Pancreas (tissue), 10 donors: ENCODE results near the gene GPC3. TPM values are rescaled to one million over a fixed set of nuclear protein-coding genes. Genes with fewer than 3 reads are reported as not detected.

Experiments used
- ATAC-seq, 4 donors: fragments of 200-7000 bp; cut with Tn5 transposase; one replicate each; pipeline versions ENCODE4 v1.8.0 to v1.9.1; 2020; ENCODE audit warnings: mild to moderate bottlenecking in 4 of 4, moderate library complexity in 4 of 4
- DNase-seq, 6 donors: peaks; one replicate each; pipeline ENCODE4 v3.0.0-alpha.2; 2020
- FAIRE-seq: peaks from 2 replicates; lab custom pipeline; 2012; peaks lifted over from hg19 to GRCh38; lab: Jason Lieb, UNC
- H3K27ac ChIP-seq, 4 donors: fragments of 200-600 bp; sonication (generic); 1 replicate in 3 of 4; 2 replicates in 1 of 4; pipeline versions ENCODE4 v1.5.0 to v1.8.0; 2020
- H3K27me3 ChIP-seq, 4 donors: fragments of 200-600 bp; one replicate each; pipeline ENCODE4 v1.8.0; 2021
- H3K36me3 ChIP-seq, 3 donors: fragments of 200-600 bp; sonication (generic) in 1 of 3; one replicate each; pipeline versions ENCODE4 v1.5.0 to v1.8.0; 2020 to 2021
- H3K4me1 ChIP-seq, 3 donors: fragments of 200-600 bp; one replicate each; pipeline ENCODE4 v1.8.0; 2021
- H3K4me3 ChIP-seq, 4 donors: fragments of 200-600 bp; sonication (generic) in 2 of 4; one replicate each; pipeline versions ENCODE4 v1.5.0 to v1.8.0; 2020 to 2021
- H3K9me3 ChIP-seq, 4 donors: fragments of 200-600 bp; one replicate each; pipeline ENCODE4 v1.8.0; 2021
- CTCF ChIP-seq, 4 donors: fragments of 200-600 bp; sonication (generic) in 3 of 4; IDR thresholded peaks; one replicate each; pipeline versions ENCODE4 v1.5.0 to v1.8.0; 2021; ENCODE audit warnings: antibody characterized with exemption in 4 of 4
- WGBS, 2 donors: extraction: QIAGEN DNeasy Blood & Tissue Kit; methylation state at CpG; one replicate each; pipeline ENCODE4 v1.1.7; 2013; 5-methylcytosine and 5-hydroxymethylcytosine counted together
- intact Hi-C, 3 donors: fragments of 100-400 bp; cut with DNase I; formaldehyde crosslinking; loops; one replicate each; pipeline versions ENCODE4 v1.11.1 to v1.14.2; 2022
- polyA plus RNA-seq, 2 donors: library from polyadenylated mRNA; stranded (reverse); fragments of 200-250 nt; gene quantifications; one replicate each; pipeline ENCODE4 v1.2.3, GENCODE V29; 2013
- total RNA-seq, 6 donors: library from RNA; stranded (reverse); fragmentation: NEBNext Ultra II Directional in 4 of 6; extraction: Animal tissue kit (Norgen Biotek cat#: 25700) in 4 of 6; gene quantifications; one replicate each; pipeline versions ENCODE4 v1.2.1 to v1.2.4, GENCODE V29; 2021 to 2023
- donor health status: healthy with polysubstance abuse.
- donor health status: DM: no; HTN: no; CAD: no; lungs with moderate emphysema.
- donor health status: DM: no; HTN: no; CAD: no.
- donor health status: control.
- donor health status: control.
- donor health status: Bipolar disorder and iron deficiency.
- donor health status: DM: yes; HTN: yes; CAD: no.
- donor health status: DM: no; HTN: no; CAD: no.
- donor health status: DM: no; HTN: no; CAD: no.
- donor health status: DM: yes; HTN: yes; CAD: no.

GPC3 gene
- total and polyA plus RNA-seq, 8 donors: 0.95 to 18.6 (median 2.7) TPM

- no peak overlapping the region for H3K27ac ChIP-seq
- WGBS, 2 donors: 76 to 87% methylated on average over 4 of the region's 4 CpGs
- no peaks in the 10 kb centered on the region for H3K4me1 ChIP-seq
- no peak for DNase-seq
- no peak overlapping the region for H3K4me3 ChIP-seq
- ATAC-seq: no peak
- no peak for TF ChIP-seq CTCF (IDR thresholded peaks at IDR 0.05)
- H3K27me3 ChIP-seq: peaks cover 0 to 4% (median 0%) of the 10 kb centered on the region in 4 donors
- intact Hi-C loops: no loop called here
- no peak for FAIRE-seq
- H3K36me3 ChIP-seq: no peaks in the 10 kb centered on the region
- H3K9me3 ChIP-seq: no peaks in the 10 kb centered on the region
Measured at GRCh38 chrX:134013524-134013923, 28.1 kb upstream of the GPC3 start.

DNA sequence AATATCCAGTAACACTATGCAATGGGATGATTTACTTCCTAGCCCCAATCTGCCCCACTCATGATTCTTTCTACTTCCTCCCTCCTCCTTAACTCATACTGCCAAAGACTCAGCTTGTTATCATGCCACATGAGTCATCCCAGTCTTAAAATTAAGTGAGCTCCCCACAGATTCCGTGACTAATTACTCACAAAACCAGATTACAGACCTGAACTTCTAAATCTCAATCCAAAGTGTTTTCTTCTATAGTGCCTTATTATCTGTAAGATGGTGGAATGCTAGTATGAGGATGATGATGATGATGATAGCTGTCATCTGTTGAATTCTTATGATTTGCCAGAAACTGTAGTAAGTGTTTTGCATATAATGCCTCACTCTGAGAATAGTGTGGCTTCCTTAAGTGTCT, 27.7 kb upstream of the GPC3 start:
- Histone ChIP-seq H3K9me3 (no peaks in the 10 kb centered on the region), H3K36me3 (no peaks in the 10 kb centered on the region), H3K4me1 (no peaks in the 10 kb centered on the region), H3K27ac (no peak overlapping the region), H3K4me3 (no peak overlapping the region), H3K27me3 (peaks cover 0 to 4% (median 0%) of the 10 kb centered on the region in 4 donors)
- WGBS, 2 donors: 56 to 75% methylated on average over 1 of the region's 1 CpG
- intact Hi-C loops: no loop called here
- FAIRE-seq: no peak
- ATAC-seq: no peak
- no peak for TF ChIP-seq CTCF (IDR thresholded peaks at IDR 0.05)
- no peak for DNase-seq

- no peak for TF ChIP-seq CTCF (IDR thresholded peaks at IDR 0.05)
- no peak for ATAC-seq
- intact Hi-C loops: no loop called here
Measured at GRCh38 chrX:134010690-134011089, 25.3 kb upstream of the GPC3 start.

DNA sequence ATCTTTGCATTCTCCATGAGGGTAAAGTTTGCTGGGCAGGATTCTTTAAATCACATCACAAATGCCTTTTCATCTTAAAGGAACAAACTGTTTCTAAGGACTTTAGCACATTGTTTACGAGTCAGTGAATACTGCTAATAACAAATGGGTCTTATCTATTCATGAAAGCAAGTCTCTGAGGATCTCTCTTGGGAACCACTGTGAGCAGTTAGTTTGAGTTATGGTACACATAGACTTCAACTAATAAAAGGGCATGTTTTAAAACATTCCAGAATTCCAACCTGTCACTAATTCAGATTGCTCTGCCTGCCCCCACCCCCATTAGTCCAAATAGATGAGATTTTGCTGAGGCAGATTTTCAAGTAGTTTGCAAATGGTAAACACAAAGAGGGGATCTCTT, 22.3 kb upstream of the GPC3 start:
- no peak overlapping the region for H3K4me3 ChIP-seq
- H3K27me3 ChIP-seq: peaks cover 0 to 4% (median 0%) of the 10 kb centered on the region in 4 donors
- intact Hi-C loops: no loop called here
- no peaks in the 10 kb centered on the region for H3K36me3 ChIP-seq
- no peak overlapping the region for H3K27ac ChIP-seq
- DNase-seq: no peak
- H3K9me3 ChIP-seq: no peaks in the 10 kb centered on the region
- no peak for ATAC-seq
- FAIRE-seq: no peak
- 69 to 75% methylated on average over 1 of the region's 1 CpG for WGBS, 2 donors
- TF ChIP-seq CTCF (IDR thresholded peaks at IDR 0.05): no peak
- no peaks in the 10 kb centered on the region for H3K4me1 ChIP-seq

More at GRCh38 chrX:134010690-134011089, 25.3 kb upstream of the GPC3 start:
- FAIRE-seq (no peak), DNase-seq (no peak)
- WGBS, 2 donors: 52 to 76% methylated on average over 1 of the region's 1 CpG
- Histone ChIP-seq H3K27me3 (peaks cover 0 to 4% (median 0%) of the 10 kb centered on the region in 4 donors), H3K4me3 (no peak overlapping the region), H3K4me1 (no peaks in the 10 kb centered on the region), H3K27ac (no peak overlapping the region), H3K36me3 (no peaks in the 10 kb centered on the region), H3K9me3 (no peaks in the 10 kb centered on the region)

DNA sequence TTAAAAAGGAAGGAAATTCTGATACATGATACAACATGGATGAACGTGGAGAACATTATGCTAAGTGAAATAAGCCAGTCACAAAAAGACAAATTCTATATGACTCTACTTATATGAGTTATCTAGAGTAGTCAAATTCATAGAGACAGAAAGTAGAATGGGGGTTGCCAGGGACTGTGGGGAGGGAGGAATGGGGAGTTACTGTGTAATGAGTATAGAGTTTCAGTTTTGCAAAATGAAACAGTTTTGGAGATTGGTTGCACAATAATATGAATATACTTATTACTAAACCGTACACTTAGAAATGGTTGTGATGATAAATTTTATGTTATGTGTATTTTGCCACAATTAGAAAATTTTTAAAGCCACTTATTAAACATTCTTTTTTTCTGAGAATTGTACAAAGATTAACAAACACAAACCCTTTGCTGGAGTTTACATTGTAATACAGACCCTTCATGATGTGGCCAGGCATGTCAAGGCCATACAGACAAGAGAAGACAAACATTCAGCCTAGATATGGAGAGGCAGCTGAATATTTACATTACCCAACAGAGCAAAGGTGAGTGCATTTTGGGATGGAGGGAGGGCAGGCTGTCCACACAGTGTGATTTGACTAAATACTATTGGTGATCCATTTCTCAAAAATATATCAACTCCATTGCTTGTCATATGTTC, 21.2 kb upstream of the GPC3 start:
- TF ChIP-seq CTCF (IDR thresholded peaks at IDR 0.05): no peak
- ATAC-seq (peak in 3 of 4 donors; percentile 52 to 85 (median 67)), DNase-seq (no peak)

More for the DNA sequence above, 21.2 kb upstream of the GPC3 start:
- H3K27ac ChIP-seq: no peak overlapping the region
- WGBS, 2 donors: 35 to 52% methylated on average over 2 of the region's 2 CpGs
- H3K27me3 ChIP-seq: peaks cover 0 to 4% (median 0%) of the 10 kb centered on the region in 4 donors
- intact Hi-C loops: no loop called here
- peak; percentile 53 for FAIRE-seq
- no peaks in the 10 kb centered on the region for H3K36me3 ChIP-seq
- no peaks in the 10 kb centered on the region for H3K4me1 ChIP-seq
- H3K9me3 ChIP-seq: no peaks in the 10 kb centered on the region
- H3K4me3 ChIP-seq: no peak overlapping the region
